SK-N-SH (cell line): Measurements from ENCODE around the gene CEP70. TPM values are rescaled to one million over a fixed set of nuclear protein-coding genes. Genes with fewer than 3 reads are reported as not detected.

ENCODE experiments used
- CTCF ChIA-PET: fragments of 300-600, 350-600 bp; formaldehyde crosslinking; extraction: SDS; loops from one replicate; lab custom pipeline; 2021; lab: Yijun Ruan, JAX
- POLR2A ChIA-PET: fragments of 350-600 bp; sonication (Branson Sonifier 250); formaldehyde crosslinking; extraction: SDS; loops from one replicate; lab custom pipeline; 2020; ENCODE audit warnings: antibody characterized with exemption, inconsistent platforms; lab: Yijun Ruan, JAX
- DNase-seq: peaks from one replicate; pipeline ENCODE4 v3.0.0; 2012
- H2AFZ ChIP-seq: fragments of 200-600 bp; sonication (generic); 2 replicates; pipeline ENCODE4 v1.8.1; 2016; ENCODE audit warnings: antibody characterized with exemption, mild to moderate bottlenecking, low read depth
- H3F3A ChIP-seq: fragments of 200-600 bp; sonication (generic); replicated peaks from 2 replicates; pipeline ENCODE3; 2016; ENCODE audit warnings: antibody characterized with exemption, mild to moderate bottlenecking; ENCODE audit not compliant: insufficient read depth
- H3K27ac ChIP-seq, 2 experiments: fragments of 200-500 bp in 1 of 2; fragments of 200-600 bp in 1 of 2; sonication (Bioruptor generic) in 1 of 2; sonication (generic), shearing (Covaris generic) in 1 of 2; 2 replicates each; pipeline versions ENCODE4 v1.5.1 to v1.6.1; 2014 to 2016; ENCODE audit warnings: low read depth in 2 of 2, inconsistent platforms in 1 of 2, low read length in 1 of 2, mild to moderate bottlenecking in 1 of 2, mixed read lengths in 1 of 2
- H3K27me3 ChIP-seq: fragments of 200-600 bp; sonication (generic), shearing (Covaris generic); 2 replicates; pipeline ENCODE4 v1.6.1; 2016; ENCODE audit warnings: mixed run types; ENCODE audit not compliant: insufficient read depth
- H3K36me3 ChIP-seq, 2 experiments: fragments of 200-500 bp in 1 of 2; fragments of 200-600 bp in 1 of 2; sonication (Bioruptor generic) in 1 of 2; sonication (generic) in 1 of 2; replicated peaks in 1 of 2; 2 replicates each; pipeline versions ENCODE3 to v1.5.1; 2014 to 2016; ENCODE audit warnings: low read length in 1 of 2, mild to moderate bottlenecking in 1 of 2; ENCODE audit not compliant: insufficient read depth in 2 of 2, control insufficient read depth in 1 of 2
- H3K4me1 ChIP-seq, 2 experiments: fragments of 200-500 bp in 1 of 2; fragments of 200-600 bp in 1 of 2; sonication (Bioruptor generic) in 1 of 2; sonication (generic), shearing (Covaris generic) in 1 of 2; 2 replicates each; pipeline versions ENCODE4 v1.5.1 to v1.6.1; 2014 to 2016; ENCODE audit warnings: low read depth in 1 of 2, low read length in 1 of 2, mixed run types in 1 of 2; ENCODE audit not compliant: insufficient read depth in 2 of 2, control insufficient read depth in 1 of 2
- H3K4me2 ChIP-seq: fragments of 200-600 bp; sonication (generic), shearing (Covaris generic); 2 replicates; pipeline ENCODE4 v1.6.1; 2017; ENCODE audit warnings: mixed run types
- H3K4me3 ChIP-seq, 2 experiments: fragments of 200-500 bp in 1 of 2; fragments of 200-600 bp in 1 of 2; sonication (Bioruptor generic) in 1 of 2; sonication (generic), shearing (Covaris generic) in 1 of 2; 2 replicates each; pipeline versions ENCODE4 v1.5.1 to v1.8.1; 2014 to 2016; ENCODE audit warnings: low read depth in 2 of 2, inconsistent platforms in 1 of 2, low read length in 1 of 2, mild to moderate bottlenecking in 1 of 2, mixed read lengths in 1 of 2, moderate library complexity in 1 of 2
- H3K79me2 ChIP-seq: fragments of 200-600 bp; sonication (generic); 2 replicates; pipeline ENCODE4 v1.8.1; 2017; ENCODE audit warnings: mild to moderate bottlenecking; ENCODE audit not compliant: insufficient read depth
- H3K9ac ChIP-seq: fragments of 200-600 bp; sonication (generic); 2 replicates; pipeline ENCODE4 v1.6.1; 2017; ENCODE audit warnings: mixed run types
- H3K9me2 ChIP-seq: fragments of 200-600 bp; sonication (generic); 2 replicates; pipeline ENCODE4 v1.6.1; 2017; ENCODE audit warnings: mixed run types
- H3K9me3 ChIP-seq: fragments of 200-600 bp; sonication (generic); 2 replicates; pipeline ENCODE4 v1.6.1; 2017; ENCODE audit warnings: mixed run types, mild to moderate bottlenecking, moderate library complexity
- H4K20me1 ChIP-seq: fragments of 200-600 bp; sonication (generic); 2 replicates; pipeline ENCODE4 v1.6.1; 2017; ENCODE audit warnings: mild to moderate bottlenecking, mixed run types; ENCODE audit not compliant: insufficient read depth
- CHD2 ChIP-seq: fragments of 150-350 bp; IDR thresholded peaks from 2 replicates; pipeline ENCODE4 v1.6.1; 2018; ENCODE audit warnings: low read length; ENCODE audit not compliant: partially characterized antibody
- GABPA ChIP-seq: IDR thresholded peaks from 2 replicates; pipeline ENCODE4 v1.4.0; 2012; ENCODE audit warnings: low read depth, mild to moderate bottlenecking
- GATA2 ChIP-seq: sonication (generic); formaldehyde crosslinking; IDR thresholded peaks from 2 replicates; pipeline ENCODE4 v1.5.0; 2020; ENCODE audit warnings: mild to moderate bottlenecking, missing genetic modification reagents
- JUND ChIP-seq: IDR thresholded peaks from 2 replicates; pipeline ENCODE4 v1.4.0; 2012
- RAD21 ChIP-seq: IDR thresholded peaks from 2 replicates; pipeline ENCODE4 v1.6.1; 2012; ENCODE audit warnings: mild to moderate bottlenecking, low read length
- SIN3A ChIP-seq: IDR thresholded peaks from 2 replicates; pipeline ENCODE4 v1.6.1; 2012; ENCODE audit warnings: low read depth, mild to moderate bottlenecking, low read length, moderate library complexity, borderline replicate concordance
- SMC3 ChIP-seq: IDR thresholded peaks from 2 replicates; pipeline ENCODE4 v1.6.1; 2012; ENCODE audit warnings: low read depth, low read length, improper control_type of control experiment
- TEAD4 ChIP-seq: IDR thresholded peaks from 2 replicates; pipeline ENCODE4 v1.4.0; 2012; ENCODE audit warnings: mild to moderate bottlenecking, borderline replicate concordance; ENCODE audit not compliant: insufficient read depth
- YY1 ChIP-seq: IDR thresholded peaks from 2 replicates; pipeline ENCODE4 v1.4.0; 2012; ENCODE audit warnings: low read depth, mild to moderate bottlenecking
- WGBS: methylation state at CpG from one replicate; pipeline ENCODE4 v1.1.6; 2017; ENCODE audit warnings: low lambda C conversion rate; 5-methylcytosine and 5-hydroxymethylcytosine counted together
- polyA plus RNA-seq, 3 experiments: library from polyadenylated mRNA; depleted of rRNA; stranded (reverse); fragments of >200 nt; gene quantifications; 2 replicates each; pipeline ENCODE4 v1.2.3, GENCODE V29; 2012
- TF ChIP-seq, protein P1 (sequence below): IDR thresholded peaks from 2 replicates; pipeline ENCODE4 v1.4.0; 2012; ENCODE audit warnings: low read depth, borderline replicate concordance
- TF ChIP-seq, protein P2 (sequence below): fragments of 150-350 bp; IDR thresholded peaks from 2 replicates; pipeline ENCODE4 v1.6.1; 2016; ENCODE audit warnings: mild to moderate bottlenecking, low read depth, low read length
- TF ChIP-seq, protein P3 (sequence below): IDR thresholded peaks from 2 replicates; pipeline ENCODE4 v1.6.1; 2012; ENCODE audit warnings: mild to moderate bottlenecking, low read depth, low read length, moderate library complexity
- TF ChIP-seq, protein P4 (sequence below): IDR thresholded peaks from 2 replicates; pipeline ENCODE4; 2012

The CEP70 gene
- polyA plus RNA-seq, 1 of the 3 experiments (the other 2 are of a cell fraction) = 3.7 TPM

DNA sequence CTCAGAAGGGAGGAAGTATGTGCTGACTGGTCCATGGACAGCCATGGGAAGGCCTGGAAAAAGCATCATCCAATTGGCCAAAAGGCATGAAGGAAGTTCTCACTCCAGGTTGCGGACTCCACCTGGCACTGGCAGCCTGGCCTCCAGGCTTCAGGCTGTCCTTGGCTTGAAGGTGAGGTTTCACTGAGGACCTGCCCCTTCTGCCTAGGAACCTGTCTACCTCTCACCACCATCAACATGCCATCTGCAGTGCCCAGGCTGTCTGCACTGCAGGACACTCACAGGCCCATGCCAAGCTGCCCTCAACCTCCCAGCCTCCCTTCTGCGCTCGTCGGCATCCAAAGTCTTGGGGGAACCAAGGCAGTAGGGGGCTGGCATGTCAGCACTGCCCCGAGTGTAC is 51.1 kb downstream of the CEP70 start:
- TF ChIP-seq, protein P1, sequence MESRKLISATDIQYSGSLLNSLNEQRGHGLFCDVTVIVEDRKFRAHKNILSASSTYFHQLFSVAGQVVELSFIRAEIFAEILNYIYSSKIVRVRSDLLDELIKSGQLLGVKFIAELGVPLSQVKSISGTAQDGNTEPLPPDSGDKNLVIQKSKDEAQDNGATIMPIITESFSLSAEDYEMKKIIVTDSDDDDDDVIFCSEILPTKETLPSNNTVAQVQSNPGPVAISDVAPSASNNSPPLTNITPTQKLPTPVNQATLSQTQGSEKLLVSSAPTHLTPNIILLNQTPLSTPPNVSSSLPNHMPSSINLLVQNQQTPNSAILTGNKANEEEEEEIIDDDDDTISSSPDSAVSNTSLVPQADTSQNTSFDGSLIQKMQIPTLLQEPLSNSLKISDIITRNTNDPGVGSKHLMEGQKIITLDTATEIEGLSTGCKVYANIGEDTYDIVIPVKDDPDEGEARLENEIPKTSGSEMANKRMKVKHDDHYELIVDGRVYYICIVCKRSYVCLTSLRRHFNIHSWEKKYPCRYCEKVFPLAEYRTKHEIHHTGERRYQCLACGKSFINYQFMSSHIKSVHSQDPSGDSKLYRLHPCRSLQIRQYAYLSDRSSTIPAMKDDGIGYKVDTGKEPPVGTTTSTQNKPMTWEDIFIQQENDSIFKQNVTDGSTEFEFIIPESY = no peak
- TF ChIP-seq CHD2 (no peak), SIN3A (no peak), SMC3 (no peak)
- TF ChIP-seq, protein P2, sequence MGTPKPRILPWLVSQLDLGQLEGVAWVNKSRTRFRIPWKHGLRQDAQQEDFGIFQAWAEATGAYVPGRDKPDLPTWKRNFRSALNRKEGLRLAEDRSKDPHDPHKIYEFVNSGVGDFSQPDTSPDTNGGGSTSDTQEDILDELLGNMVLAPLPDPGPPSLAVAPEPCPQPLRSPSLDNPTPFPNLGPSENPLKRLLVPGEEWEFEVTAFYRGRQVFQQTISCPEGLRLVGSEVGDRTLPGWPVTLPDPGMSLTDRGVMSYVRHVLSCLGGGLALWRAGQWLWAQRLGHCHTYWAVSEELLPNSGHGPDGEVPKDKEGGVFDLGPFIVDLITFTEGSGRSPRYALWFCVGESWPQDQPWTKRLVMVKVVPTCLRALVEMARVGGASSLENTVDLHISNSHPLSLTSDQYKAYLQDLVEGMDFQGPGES = no peak
- TF ChIP-seq, protein P3, sequence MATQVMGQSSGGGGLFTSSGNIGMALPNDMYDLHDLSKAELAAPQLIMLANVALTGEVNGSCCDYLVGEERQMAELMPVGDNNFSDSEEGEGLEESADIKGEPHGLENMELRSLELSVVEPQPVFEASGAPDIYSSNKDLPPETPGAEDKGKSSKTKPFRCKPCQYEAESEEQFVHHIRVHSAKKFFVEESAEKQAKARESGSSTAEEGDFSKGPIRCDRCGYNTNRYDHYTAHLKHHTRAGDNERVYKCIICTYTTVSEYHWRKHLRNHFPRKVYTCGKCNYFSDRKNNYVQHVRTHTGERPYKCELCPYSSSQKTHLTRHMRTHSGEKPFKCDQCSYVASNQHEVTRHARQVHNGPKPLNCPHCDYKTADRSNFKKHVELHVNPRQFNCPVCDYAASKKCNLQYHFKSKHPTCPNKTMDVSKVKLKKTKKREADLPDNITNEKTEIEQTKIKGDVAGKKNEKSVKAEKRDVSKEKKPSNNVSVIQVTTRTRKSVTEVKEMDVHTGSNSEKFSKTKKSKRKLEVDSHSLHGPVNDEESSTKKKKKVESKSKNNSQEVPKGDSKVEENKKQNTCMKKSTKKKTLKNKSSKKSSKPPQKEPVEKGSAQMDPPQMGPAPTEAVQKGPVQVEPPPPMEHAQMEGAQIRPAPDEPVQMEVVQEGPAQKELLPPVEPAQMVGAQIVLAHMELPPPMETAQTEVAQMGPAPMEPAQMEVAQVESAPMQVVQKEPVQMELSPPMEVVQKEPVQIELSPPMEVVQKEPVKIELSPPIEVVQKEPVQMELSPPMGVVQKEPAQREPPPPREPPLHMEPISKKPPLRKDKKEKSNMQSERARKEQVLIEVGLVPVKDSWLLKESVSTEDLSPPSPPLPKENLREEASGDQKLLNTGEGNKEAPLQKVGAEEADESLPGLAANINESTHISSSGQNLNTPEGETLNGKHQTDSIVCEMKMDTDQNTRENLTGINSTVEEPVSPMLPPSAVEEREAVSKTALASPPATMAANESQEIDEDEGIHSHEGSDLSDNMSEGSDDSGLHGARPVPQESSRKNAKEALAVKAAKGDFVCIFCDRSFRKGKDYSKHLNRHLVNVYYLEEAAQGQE = no peak
- WGBS = 83% methylated on average over 3 of the region's 5 CpGs
- DNase-seq = no peak
- H3K4me3 ChIP-seq = no peak overlapping the region
- no peaks in the 10 kb centered on the region for H3K79me2 ChIP-seq
- no peak overlapping the region for H2AFZ ChIP-seq
- H3F3A ChIP-seq = no peaks in the 10 kb centered on the region
- no peaks in the 10 kb centered on the region for H3K27me3 ChIP-seq
- H3K9ac ChIP-seq = no peak overlapping the region
- ChIA-PET POLR2A (no interaction called here), CTCF (interaction anchor here (0.8 kb wide), 1 partner anchor 64 kb away, joined by 3 read pairs; no protein-coding TSS in a partner anchor)
- peaks cover 0 to 44% of the 10 kb centered on the region in 2 experiments for H3K36me3 ChIP-seq
- peaks cover 17% of the 10 kb centered on the region; the same call in 1 of the 2 replicates for H3K9me3 ChIP-seq
- no peaks in the 10 kb centered on the region for H3K4me1 ChIP-seq
- H4K20me1 ChIP-seq = no peaks in the 10 kb centered on the region
- no peaks in the 10 kb centered on the region for H3K9me2 ChIP-seq
- H3K27ac ChIP-seq = no peak overlapping the region
- no peak overlapping the region for H3K4me2 ChIP-seq

DNA sequence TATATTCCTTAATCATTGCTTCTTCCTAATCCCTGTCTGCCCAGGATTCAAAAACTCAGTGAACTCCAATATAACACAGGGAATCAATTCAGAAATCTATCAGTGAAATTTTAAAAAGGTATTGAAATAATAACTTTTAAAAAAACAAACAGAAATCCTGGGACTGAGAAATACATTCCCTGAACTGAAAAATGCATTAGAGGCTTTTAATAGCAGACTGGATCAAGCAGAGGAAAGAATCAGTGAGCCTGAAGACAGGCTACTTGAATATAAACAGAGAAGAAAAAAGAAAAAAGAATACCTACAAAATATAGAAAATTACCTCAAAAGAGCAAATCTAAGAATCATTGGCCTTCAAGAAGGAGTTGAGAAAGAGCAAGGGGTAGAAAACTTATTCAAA is 54.7 kb downstream of the CEP70 start:
- Histone ChIP-seq H3K27ac (no peak overlapping the region), H3K4me2 (no peak overlapping the region), H3K9ac (no peak overlapping the region), H2AFZ (no peak overlapping the region), H3K4me3 (no peak overlapping the region), H3K79me2 (no peaks in the 10 kb centered on the region), H3K4me1 (no peaks in the 10 kb centered on the region), H3F3A (no peaks in the 10 kb centered on the region), H3K9me2 (peaks cover 4% of the 10 kb centered on the region; the same call in 1 of the 2 replicates), H3K36me3 (peaks cover 0 to 30% of the 10 kb centered on the region in 2 experiments), H4K20me1 (no peaks in the 10 kb centered on the region), H3K27me3 (no peaks in the 10 kb centered on the region), H3K9me3 (peaks cover 3% of the 10 kb centered on the region; the same call in 1 of the 2 replicates)
- POLR2A ChIA-PET = no interaction called here
- no peak for DNase-seq
- CTCF ChIA-PET = no interaction called here
- TF ChIP-seq JUND (no peak), YY1 (no peak), RAD21 (no peak), SMC3 (no peak), GABPA (no peak), TEAD4 (no peak), GATA2 (CRISPR knock-in tag) (no peak), CHD2 (no peak), SIN3A (no peak)
- TF ChIP-seq, protein P4, sequence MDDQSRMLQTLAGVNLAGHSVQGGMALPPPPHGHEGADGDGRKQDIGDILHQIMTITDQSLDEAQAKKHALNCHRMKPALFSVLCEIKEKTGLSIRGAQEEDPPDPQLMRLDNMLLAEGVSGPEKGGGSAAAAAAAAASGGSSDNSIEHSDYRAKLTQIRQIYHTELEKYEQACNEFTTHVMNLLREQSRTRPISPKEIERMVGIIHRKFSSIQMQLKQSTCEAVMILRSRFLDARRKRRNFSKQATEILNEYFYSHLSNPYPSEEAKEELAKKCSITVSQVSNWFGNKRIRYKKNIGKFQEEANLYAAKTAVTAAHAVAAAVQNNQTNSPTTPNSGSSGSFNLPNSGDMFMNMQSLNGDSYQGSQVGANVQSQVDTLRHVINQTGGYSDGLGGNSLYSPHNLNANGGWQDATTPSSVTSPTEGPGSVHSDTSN = no peak
- TF ChIP-seq, protein P1 = no peak
- TF ChIP-seq, protein P2 = no peak
